CD14-positive monocyte (primary cell): ENCODE results near the gene PTF1A. TPM values are rescaled to one million over a fixed set of nuclear protein-coding genes. Genes with fewer than 3 reads are reported as not detected.
A peak's percentile ranks its signal among the peaks of the same experiment; 100 is the strongest.

Experiments
- DNase-seq, 3 donors: peaks; one replicate each; pipeline ENCODE4 v3.0.0-alpha.2; 2011 to 2022
- H2AFZ ChIP-seq: 2 replicates; pipeline ENCODE4 v1.6.0; 2012; ENCODE audit warnings: mild to moderate bottlenecking, low read depth, low read length, inconsistent platforms; ENCODE audit not compliant: insufficient read depth, poor library complexity, severe bottlenecking
- H3K27ac ChIP-seq, 2 donors: 1 replicate in 1 of 2; 2 replicates in 1 of 2; pipeline ENCODE4 v1.5.1; 2012 to 2013; ENCODE audit warnings: low read length in 2 of 2, control low read depth in 1 of 2, inconsistent platforms in 1 of 2, low read depth in 1 of 2, mild to moderate bottlenecking in 1 of 2
- H3K27me3 ChIP-seq, 2 donors: one replicate each; pipeline versions ENCODE4 v1.6.0 to v1.6.1; 2011 to 2013; ENCODE audit warnings: low read length in 2 of 2; ENCODE audit not compliant: control insufficient read depth in 2 of 2, insufficient read depth in 2 of 2
- H3K36me3 ChIP-seq, 2 donors: replicated peaks in 1 of 2; 1 replicate in 1 of 2; 2 replicates in 1 of 2; pipeline versions ENCODE4 v1.5.1 to v1.6.1; 2012 to 2013; ENCODE audit warnings: low read length in 2 of 2, control low read depth in 1 of 2, inconsistent platforms in 1 of 2, mild to moderate bottlenecking in 1 of 2; ENCODE audit not compliant: insufficient read depth in 2 of 2, control insufficient read depth in 1 of 2
- H3K4me1 ChIP-seq, 2 donors: 1 replicate in 1 of 2; 2 replicates in 1 of 2; pipeline versions ENCODE4 v1.5.1 to v1.6.1; 2012 to 2013; ENCODE audit warnings: low read length in 2 of 2, control low read depth in 1 of 2, inconsistent platforms in 1 of 2, mild to moderate bottlenecking in 1 of 2, moderate library complexity in 1 of 2; ENCODE audit not compliant: insufficient read depth in 2 of 2, control insufficient read depth in 1 of 2
- H3K4me2 ChIP-seq: replicated peaks from 2 replicates; pipeline ENCODE3; 2012; ENCODE audit warnings: low read length, moderate library complexity, mild to moderate bottlenecking; ENCODE audit not compliant: poor library complexity, severe bottlenecking; ENCODE audit errors: extremely low read depth
- H3K4me3 ChIP-seq, 3 experiments: fragments of 200-600 bp in 1 of 3; sonication (generic) in 1 of 3; replicated peaks in 1 of 3; 1 replicate in 2 of 3; 2 replicates in 1 of 3; pipeline ENCODE4 v1.5.1; 2011 to 2013; ENCODE audit warnings: low read length in 3 of 3, mild to moderate bottlenecking in 3 of 3, control low read depth in 2 of 3, low read depth in 2 of 3, inconsistent platforms in 1 of 3, moderate library complexity in 1 of 3
- H3K79me2 ChIP-seq: 2 replicates; pipeline ENCODE4 v1.6.0; 2012; ENCODE audit warnings: mild to moderate bottlenecking, control low read depth, inconsistent platforms, low read length, moderate library complexity; ENCODE audit not compliant: insufficient read depth
- H3K9ac ChIP-seq: 2 replicates; pipeline ENCODE4 v1.6.0; 2017; ENCODE audit warnings: low read length, mild to moderate bottlenecking; ENCODE audit not compliant: insufficient read depth, poor library complexity, severe bottlenecking
- H3K9me3 ChIP-seq, 2 donors: replicated peaks in 1 of 2; 1 replicate in 1 of 2; 2 replicates in 1 of 2; pipeline versions ENCODE4 v1.5.1 to v1.6.1; 2012 to 2013; ENCODE audit warnings: low read length in 2 of 2, control low read depth in 1 of 2; ENCODE audit not compliant: control insufficient read depth in 1 of 2, insufficient read depth in 1 of 2
- H4K20me1 ChIP-seq: 2 replicates; pipeline ENCODE4 v1.6.0; 2012; ENCODE audit warnings: mild to moderate bottlenecking, low read length, control low read depth, moderate library complexity; ENCODE audit not compliant: insufficient read depth
- H3K27ac Mint-ChIP-seq, 7 donors: one replicate each; pipeline ENCODE4 v1.8.0; 2020; ENCODE audit warnings: mild to moderate bottlenecking in 7 of 7, mixed read lengths in 7 of 7, moderate library complexity in 6 of 7, inconsistent platforms in 2 of 7
- H3K27me3 Mint-ChIP-seq, 3 donors: one replicate each; pipeline ENCODE4 v1.8.0; 2021 to 2022; ENCODE audit warnings: low read depth in 3 of 3, mild to moderate bottlenecking in 3 of 3, mixed read lengths in 3 of 3, moderate library complexity in 3 of 3, inconsistent platforms in 1 of 3
- H3K36me3 Mint-ChIP-seq, 2 donors: one replicate each; pipeline ENCODE4 v1.8.0; 2020; ENCODE audit warnings: mixed read lengths in 2 of 2, inconsistent platforms in 1 of 2, mild to moderate bottlenecking in 1 of 2
- H3K4me1 Mint-ChIP-seq: one replicate; pipeline ENCODE4 v1.8.0; 2020; ENCODE audit warnings: mild to moderate bottlenecking, mixed read lengths
- H3K4me3 Mint-ChIP-seq, 2 donors: one replicate each; pipeline ENCODE4 v1.8.0; 2020; ENCODE audit warnings: mild to moderate bottlenecking in 2 of 2, mixed read lengths in 2 of 2, moderate library complexity in 1 of 2
- H3K9me3 Mint-ChIP-seq, 7 donors: one replicate each; pipeline ENCODE4 v1.8.0; 2020 to 2022; ENCODE audit warnings: mixed read lengths in 7 of 7, mild to moderate bottlenecking in 6 of 7, moderate library complexity in 6 of 7, inconsistent platforms in 2 of 7
- WGBS: methylation state at CpG from one replicate; pipeline ENCODE4 v1.1.5; 2013; ENCODE audit warnings: missing lambda C conversion rate; ENCODE audit not compliant: insufficient coverage; 5-methylcytosine and 5-hydroxymethylcytosine counted together
- intact Hi-C, 2 donors: fragments of 100-400 bp; cut with micrococcal nuclease; formaldehyde crosslinking; loops; one replicate each; pipeline versions ENCODE4 v1.15.0 to v1.15.1; 2023
- polyA plus RNA-seq, 3 donors: library from polyadenylated mRNA; depleted of rRNA in 1 of 3; unstranded in 2 of 3; stranded (reverse) in 1 of 3; fragments of 300-500 nt in 2 of 3; fragments of >200 nt in 1 of 3; fragmentation: Illumina TruSeq in 2 of 3; gene quantifications; 1 replicate in 2 of 3; 2 replicates in 1 of 3; pipeline ENCODE4 v1.2.3, GENCODE V29; 2012 to 2021
- TF ChIP-seq, protein P1 (sequence below): fragments of 200-600 bp; IDR thresholded peaks from one replicate; pipeline ENCODE4 v1.8.0; 2022; ENCODE audit warnings: antibody characterized with exemption, mild to moderate bottlenecking

Gene PTF1A
- polyA plus RNA-seq, 3 donors, result not detected

DNA sequence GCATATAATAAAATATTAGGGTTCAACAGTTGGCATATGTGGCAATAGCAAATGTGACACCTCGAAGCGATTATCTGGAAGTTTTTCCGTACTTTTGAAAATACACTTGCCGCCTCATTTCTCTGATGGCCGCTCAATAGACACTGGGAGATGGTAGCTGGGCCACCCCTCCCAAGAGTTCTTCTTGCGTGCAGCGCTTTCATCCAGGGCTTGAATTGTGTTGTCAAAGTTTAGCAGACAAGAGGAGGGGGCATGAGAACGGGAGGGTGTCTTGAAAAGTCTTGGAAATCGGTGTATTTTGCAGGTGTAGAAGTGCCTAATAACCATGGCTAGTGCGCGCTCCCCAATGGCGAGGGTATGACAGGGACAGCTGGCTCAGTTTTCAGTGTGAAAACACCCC lies 8.5 kb downstream of the PTF1A start:
- no peaks in the 10 kb centered on the region for H3K4me1 ChIP-seq
- no peaks in the 10 kb centered on the region for H3K79me2 ChIP-seq
- Mint-ChIP-seq H3K4me3 (peak overlapping the region in 1 of 2 donors; percentile 29), H3K4me1 (no peaks in the 10 kb centered on the region), H3K27me3 (peaks cover 92 to 93% (median 92%) of the 10 kb centered on the region in 3 donors), H3K36me3 (no peaks in the 10 kb centered on the region), H3K27ac (no peak overlapping the region), H3K9me3 (peaks cover 0 to 14% (median 0%) of the 10 kb centered on the region in 7 donors)
- H2AFZ ChIP-seq, result no peak overlapping the region
- 13% methylated on average over 5 of the region's 12 CpGs for WGBS
- H4K20me1 ChIP-seq, result no peaks in the 10 kb centered on the region
- H3K9ac ChIP-seq, result no peak overlapping the region
- H3K36me3 ChIP-seq, result no peaks in the 10 kb centered on the region
- H3K4me3 ChIP-seq, result no peak overlapping the region
- intact Hi-C loops, result no loop called here
- no peak overlapping the region for H3K27ac ChIP-seq
- peaks cover 83 to 97% of the 10 kb centered on the region in 2 donors for H3K27me3 ChIP-seq
- peaks cover 0 to 31% of the 10 kb centered on the region in 2 donors for H3K9me3 ChIP-seq
- H3K4me2 ChIP-seq, result no peak overlapping the region
- TF ChIP-seq, protein P1, sequence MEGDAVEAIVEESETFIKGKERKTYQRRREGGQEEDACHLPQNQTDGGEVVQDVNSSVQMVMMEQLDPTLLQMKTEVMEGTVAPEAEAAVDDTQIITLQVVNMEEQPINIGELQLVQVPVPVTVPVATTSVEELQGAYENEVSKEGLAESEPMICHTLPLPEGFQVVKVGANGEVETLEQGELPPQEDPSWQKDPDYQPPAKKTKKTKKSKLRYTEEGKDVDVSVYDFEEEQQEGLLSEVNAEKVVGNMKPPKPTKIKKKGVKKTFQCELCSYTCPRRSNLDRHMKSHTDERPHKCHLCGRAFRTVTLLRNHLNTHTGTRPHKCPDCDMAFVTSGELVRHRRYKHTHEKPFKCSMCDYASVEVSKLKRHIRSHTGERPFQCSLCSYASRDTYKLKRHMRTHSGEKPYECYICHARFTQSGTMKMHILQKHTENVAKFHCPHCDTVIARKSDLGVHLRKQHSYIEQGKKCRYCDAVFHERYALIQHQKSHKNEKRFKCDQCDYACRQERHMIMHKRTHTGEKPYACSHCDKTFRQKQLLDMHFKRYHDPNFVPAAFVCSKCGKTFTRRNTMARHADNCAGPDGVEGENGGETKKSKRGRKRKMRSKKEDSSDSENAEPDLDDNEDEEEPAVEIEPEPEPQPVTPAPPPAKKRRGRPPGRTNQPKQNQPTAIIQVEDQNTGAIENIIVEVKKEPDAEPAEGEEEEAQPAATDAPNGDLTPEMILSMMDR, result no peak
- no peak for DNase-seq

DNA sequence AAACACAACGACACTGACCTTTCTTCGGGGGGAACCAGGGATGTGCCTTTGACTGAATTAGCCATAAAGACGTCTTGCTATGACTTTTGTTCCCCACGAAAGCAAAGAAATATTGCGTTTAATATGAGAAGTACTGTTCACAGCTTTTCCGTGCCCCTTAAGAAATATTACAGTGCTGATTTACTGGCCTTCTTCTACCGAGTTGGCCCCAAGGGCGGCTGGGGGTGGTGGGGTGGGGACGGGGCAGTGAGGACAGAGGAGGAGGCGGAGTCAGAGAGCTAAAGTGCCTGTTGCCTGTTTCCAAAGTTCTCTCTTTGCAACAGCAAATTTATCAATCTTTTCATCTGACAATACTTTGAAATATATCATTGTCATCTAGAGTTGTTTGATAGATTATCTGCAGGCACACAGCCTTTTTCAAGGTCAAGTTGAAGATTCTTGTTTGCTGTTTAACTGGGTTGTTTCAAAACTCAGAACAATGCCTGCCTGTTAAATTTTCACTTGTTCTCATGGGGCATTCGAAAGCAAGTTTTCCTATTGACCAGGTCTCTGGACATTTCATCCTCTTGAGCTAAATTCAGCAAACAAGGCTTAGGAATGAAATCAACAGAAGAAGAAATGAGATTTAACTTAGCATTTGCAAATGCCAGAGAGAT lies 9.0 kb downstream of the PTF1A start:
- no peak overlapping the region for H3K27ac ChIP-seq
- peaks cover 0 to 25% of the 10 kb centered on the region in 2 donors for H3K9me3 ChIP-seq
- peaks cover 87 to 91% (median 87%) of the 10 kb centered on the region in 3 donors for H3K27me3 Mint-ChIP-seq
- H3K4me1 ChIP-seq, result no peaks in the 10 kb centered on the region
- no peak for DNase-seq
- H3K4me1 Mint-ChIP-seq, result no peaks in the 10 kb centered on the region
- no peaks in the 10 kb centered on the region for H3K79me2 ChIP-seq
- H3K27ac Mint-ChIP-seq, result no peak overlapping the region
- no peak overlapping the region for H3K4me3 ChIP-seq
- peaks cover 0 to 9% (median 0%) of the 10 kb centered on the region in 7 donors for H3K9me3 Mint-ChIP-seq
- H3K27me3 ChIP-seq, result peaks cover 79 to 95% of the 10 kb centered on the region in 2 donors
- no peak overlapping the region for H3K9ac ChIP-seq
- no peak overlapping the region for H2AFZ ChIP-seq
- H3K4me2 ChIP-seq, result no peak overlapping the region
- H3K36me3 Mint-ChIP-seq, result no peaks in the 10 kb centered on the region
- WGBS, result 5% methylated on average over 4 of the region's 11 CpGs
- intact Hi-C loops, result no loop called here
- TF ChIP-seq, protein P1, result no peak
- H4K20me1 ChIP-seq, result no peaks in the 10 kb centered on the region
- peak overlapping the region in 1 of 2 donors; percentile 39 for H3K4me3 Mint-ChIP-seq
- H3K36me3 ChIP-seq, result no peaks in the 10 kb centered on the region
